GM12801 (cell line): ENCODE results near the gene TGM6.

Source experiments
- TF ChIP-seq, protein P1 (sequence below): IDR thresholded peaks from one replicate; pipeline ENCODE4 v1.5.1; 2011; ENCODE audit warnings: control low read depth; ENCODE audit not compliant: insufficient read length; ENCODE audit errors: extremely low read depth

The TGM6 gene

DNA sequence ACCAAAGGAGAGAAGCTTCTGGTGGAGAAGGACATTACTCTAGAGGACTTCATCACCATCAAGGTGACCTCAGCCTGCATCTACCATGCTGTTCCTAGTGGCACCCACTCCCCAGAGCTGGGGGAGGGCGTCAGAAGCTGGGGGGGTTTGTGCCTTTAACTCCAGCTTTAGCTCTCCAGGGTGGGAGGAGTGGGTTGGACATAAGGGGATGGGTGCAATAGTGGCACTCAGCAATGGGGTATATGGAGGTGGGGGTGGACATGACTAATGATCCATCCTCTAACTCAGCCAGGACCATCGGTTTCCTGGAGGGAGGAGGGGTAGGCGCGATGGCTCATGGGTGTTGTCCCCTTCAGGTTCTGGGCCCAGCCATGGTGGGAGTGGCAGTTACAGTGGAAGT, 49.8 kb downstream of the TGM6 start:
- TF ChIP-seq, protein P1, sequence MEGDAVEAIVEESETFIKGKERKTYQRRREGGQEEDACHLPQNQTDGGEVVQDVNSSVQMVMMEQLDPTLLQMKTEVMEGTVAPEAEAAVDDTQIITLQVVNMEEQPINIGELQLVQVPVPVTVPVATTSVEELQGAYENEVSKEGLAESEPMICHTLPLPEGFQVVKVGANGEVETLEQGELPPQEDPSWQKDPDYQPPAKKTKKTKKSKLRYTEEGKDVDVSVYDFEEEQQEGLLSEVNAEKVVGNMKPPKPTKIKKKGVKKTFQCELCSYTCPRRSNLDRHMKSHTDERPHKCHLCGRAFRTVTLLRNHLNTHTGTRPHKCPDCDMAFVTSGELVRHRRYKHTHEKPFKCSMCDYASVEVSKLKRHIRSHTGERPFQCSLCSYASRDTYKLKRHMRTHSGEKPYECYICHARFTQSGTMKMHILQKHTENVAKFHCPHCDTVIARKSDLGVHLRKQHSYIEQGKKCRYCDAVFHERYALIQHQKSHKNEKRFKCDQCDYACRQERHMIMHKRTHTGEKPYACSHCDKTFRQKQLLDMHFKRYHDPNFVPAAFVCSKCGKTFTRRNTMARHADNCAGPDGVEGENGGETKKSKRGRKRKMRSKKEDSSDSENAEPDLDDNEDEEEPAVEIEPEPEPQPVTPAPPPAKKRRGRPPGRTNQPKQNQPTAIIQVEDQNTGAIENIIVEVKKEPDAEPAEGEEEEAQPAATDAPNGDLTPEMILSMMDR: no peak

DNA sequence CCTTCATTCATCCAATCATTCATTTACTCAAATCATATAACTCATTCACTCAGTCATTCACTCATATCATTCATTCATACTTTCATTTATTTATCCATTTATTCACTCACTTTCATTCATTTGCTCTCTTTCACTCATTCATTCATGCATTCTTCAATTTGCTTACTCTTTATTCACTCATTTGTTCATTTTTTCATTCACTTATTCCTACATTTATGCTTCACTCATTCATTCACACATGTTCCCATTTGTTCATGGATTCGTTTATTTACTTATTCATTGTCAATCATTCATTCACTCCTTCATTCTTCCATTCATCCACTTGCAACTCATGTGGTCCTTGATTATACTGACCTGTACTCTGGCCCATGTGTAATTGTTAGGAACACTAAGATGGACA, 50.5 kb downstream of the TGM6 start:
- TF ChIP-seq, protein P1: no peak

DNA sequence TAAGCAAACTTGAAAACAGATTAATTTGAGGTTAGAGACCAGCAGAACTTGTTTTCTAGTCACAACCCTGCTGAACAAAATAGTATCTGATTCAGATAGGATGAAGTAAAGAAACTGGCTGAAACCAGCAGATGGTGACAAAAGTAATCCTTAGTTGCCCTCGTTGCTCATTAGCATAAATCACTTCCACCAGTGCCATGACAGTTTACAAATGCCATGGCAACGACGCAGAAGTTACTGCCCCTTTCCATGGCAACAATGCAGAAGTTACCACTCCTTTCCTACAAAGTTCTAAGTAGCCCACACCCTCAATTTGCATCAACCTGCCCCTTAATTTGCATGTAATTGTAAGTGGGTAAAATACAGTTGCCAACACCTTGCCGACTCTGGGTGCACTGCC, 66.1 kb downstream of the TGM6 start:
- TF ChIP-seq, protein P1: no peak

DNA sequence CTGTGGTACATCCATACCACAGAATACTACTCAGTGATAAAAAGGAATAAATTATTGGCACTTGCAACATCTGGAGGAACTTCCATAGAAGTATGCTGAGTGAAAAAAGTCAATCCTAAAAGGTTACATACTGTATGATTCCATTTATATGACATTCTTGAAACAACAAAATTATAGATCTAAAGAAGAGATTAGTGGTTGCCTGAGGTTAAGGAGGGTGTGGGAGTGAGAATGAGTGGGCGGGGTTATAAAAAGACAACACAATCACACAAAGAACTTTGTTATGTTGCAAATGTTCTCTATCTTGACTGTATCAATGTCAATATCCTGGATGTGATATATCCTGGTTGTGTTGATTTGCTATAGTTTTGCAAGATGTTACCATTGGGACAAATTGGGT, 68.7 kb downstream of the TGM6 start:
- TF ChIP-seq, protein P1: no peak

DNA sequence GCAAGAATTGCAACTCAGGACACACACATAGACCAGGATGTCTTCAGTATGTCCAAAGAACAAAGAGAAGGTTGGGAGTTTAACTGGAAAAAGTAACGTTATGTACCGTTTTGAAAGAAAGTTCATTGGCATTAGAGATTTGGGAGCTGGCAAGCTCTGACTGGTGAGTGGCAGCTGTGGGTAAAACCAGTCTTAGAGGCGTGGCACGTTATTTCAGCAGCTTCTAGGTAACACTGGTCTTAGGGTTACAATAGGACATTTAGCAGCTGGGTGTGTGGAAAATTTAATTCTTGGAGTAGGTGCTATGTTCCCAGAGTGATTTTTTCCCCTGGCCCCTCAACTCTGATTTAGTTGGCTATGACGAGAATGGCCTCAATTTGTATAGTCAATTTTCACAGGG, 70.7 kb downstream of the TGM6 start:
- TF ChIP-seq, protein P1: no peak

DNA sequence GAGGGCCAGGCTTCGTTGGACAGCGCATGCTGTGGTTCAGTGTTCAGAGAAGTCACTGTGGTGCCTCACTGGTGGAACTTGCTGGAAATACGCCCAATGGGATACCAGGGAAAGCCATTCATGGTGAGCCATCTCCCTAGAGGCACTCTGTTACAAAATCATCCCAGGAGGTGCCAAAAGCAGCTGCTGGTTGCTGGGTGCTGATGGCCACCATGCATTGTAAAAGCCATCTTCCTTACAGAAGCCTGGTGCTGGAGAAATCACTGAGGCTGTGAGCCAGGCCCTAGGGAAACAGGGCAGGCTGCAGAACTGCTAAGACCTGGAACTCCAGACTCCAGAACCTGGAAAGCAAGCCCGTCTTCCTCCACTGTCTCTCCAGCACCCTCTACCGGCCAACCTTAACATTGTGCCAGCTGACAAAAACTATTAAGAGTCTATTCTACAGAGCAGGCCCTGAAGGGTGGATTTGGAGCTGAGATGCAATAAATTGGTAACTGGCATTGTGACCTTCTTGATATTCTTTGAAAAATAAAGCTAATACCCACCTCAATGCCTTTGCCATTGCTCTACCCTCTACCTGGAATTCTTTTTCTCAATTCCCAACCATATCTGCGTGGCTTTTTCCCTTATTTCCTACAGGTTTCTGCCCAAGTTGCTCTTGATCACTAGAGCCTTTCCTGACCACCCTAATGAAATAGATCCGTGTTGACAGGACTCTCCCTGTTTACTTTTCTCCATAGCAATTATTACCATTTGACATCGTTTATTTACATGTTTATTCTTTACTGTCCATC, 71.4 kb downstream of the TGM6 start:
- TF ChIP-seq, protein P1: peak; percentile 39

DNA sequence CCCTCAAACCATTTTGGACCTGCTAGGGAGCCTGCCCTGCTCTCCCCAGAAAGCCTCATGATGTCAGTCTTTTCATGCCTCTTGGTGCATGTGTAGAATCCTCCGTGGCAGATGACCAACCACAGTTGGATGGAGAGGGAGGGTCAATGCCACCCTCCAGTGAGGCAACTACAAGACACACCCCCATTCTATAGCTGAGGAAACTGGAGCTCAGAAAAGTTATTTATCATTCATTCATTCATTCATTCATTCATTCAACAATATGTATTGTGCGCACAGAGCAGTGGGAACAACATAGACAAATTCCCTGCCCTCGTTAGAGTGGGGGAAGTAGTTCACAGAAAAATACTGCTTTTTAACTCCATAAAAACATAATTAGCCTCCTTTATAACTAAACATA, 73.1 kb downstream of the TGM6 start:
- TF ChIP-seq, protein P1: no peak
